ENCODE measurements around the gene VWA5B1.

The VWA5B1 gene

GRCh38 chr1:20345419-20345818 lies 54.7 kb downstream of the VWA5B1 start:
- Histone ChIP-seq H4K20me1 (no peaks in the 10 kb centered on the region), H3K9ac (no peak overlapping the region), H3K4me3 (no peak overlapping the region), H3K27me3 (no peaks in the 10 kb centered on the region), H3K4me2 (no peak overlapping the region), H3K4me1 (peaks cover 15% of the 10 kb centered on the region), H3K36me3 (no peaks in the 10 kb centered on the region), H3K27ac (no peak overlapping the region), H3K9me3 (peaks cover 11% of the 10 kb centered on the region; the same call in 1 of the 2 replicates)
- TF ChIP-seq Cebpa-rat (IDR thresholded peaks at IDR 0.05), result no peak

GRCh38 chr1:20346433-20346832 lies 55.8 kb downstream of the VWA5B1 start:
- H3K4me3 ChIP-seq, result no peak overlapping the region
- no peak for TF ChIP-seq Cebpa-rat (IDR thresholded peaks at IDR 0.05)
- H3K27me3 ChIP-seq, result no peaks in the 10 kb centered on the region
- no peaks in the 10 kb centered on the region for H3K36me3 ChIP-seq
- H3K4me2 ChIP-seq, result no peak overlapping the region
- H3K9ac ChIP-seq, result no peak overlapping the region
- peaks cover 11% of the 10 kb centered on the region; the same call in 1 of the 2 replicates for H3K9me3 ChIP-seq
- H3K27ac ChIP-seq, result no peak overlapping the region
- no peaks in the 10 kb centered on the region for H4K20me1 ChIP-seq
- peaks cover 15% of the 10 kb centered on the region for H3K4me1 ChIP-seq

- no peak overlapping the region for H3K4me2 ChIP-seq
- H3K36me3 ChIP-seq, result no peaks in the 10 kb centered on the region
- no peaks in the 10 kb centered on the region for H4K20me1 ChIP-seq
- H3K27me3 ChIP-seq, result no peaks in the 10 kb centered on the region
- no peak overlapping the region for H3K27ac ChIP-seq
- H3K4me1 ChIP-seq, result peaks cover 22% of the 10 kb centered on the region
- H3K9me3 ChIP-seq, result peaks cover 11% of the 10 kb centered on the region; the same call in 1 of the 2 replicates
- TF ChIP-seq Cebpa-rat (IDR thresholded peaks at IDR 0.05), result no peak
- no peak overlapping the region for H3K9ac ChIP-seq
- H3K4me3 ChIP-seq, result no peak overlapping the region
Observed at GRCh38 chr1:20347699-20348098, 57.0 kb downstream of the VWA5B1 start.

DNA sequence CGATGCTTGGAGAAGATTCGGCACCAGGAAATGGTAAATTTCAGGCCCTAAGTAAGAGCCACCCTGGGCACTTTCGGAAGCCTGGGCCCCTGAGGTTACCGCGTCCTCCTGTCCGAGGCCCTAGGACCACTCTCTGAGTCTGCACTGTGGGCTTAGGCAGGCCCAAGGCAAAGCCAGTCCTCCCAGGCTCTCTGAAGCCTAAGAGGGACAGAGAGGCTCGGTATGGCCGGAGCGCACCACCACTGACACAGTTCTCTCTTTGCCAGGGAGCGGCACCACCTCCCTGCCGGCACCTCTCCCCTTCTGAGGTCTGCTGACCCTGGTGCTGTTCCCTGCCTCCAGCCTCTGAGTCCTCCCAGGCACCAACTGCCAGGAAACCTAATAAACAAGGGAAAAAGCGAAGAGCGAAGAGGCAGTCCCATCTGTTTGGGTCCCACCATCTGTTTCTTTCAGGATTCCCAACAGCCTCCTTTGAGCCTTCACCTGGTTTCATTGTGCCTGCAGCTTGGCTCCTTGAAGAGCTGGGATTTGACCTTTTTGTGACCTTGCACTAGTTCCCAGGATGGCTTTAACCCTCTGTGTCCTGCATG lies 57.7 kb downstream of the VWA5B1 start:
- Histone ChIP-seq H3K9ac (no peak overlapping the region), H3K27me3 (no peaks in the 10 kb centered on the region), H3K27ac (no peak overlapping the region), H3K9me3 (peaks cover 11% of the 10 kb centered on the region; the same call in 1 of the 2 replicates), H3K4me1 (peaks cover 24% of the 10 kb centered on the region), H3K36me3 (no peaks in the 10 kb centered on the region), H3K4me3 (no peak overlapping the region), H4K20me1 (no peaks in the 10 kb centered on the region), H3K4me2 (no peak overlapping the region)
- TF ChIP-seq Cebpa-rat (IDR thresholded peaks at IDR 0.05), result no peak

DNA sequence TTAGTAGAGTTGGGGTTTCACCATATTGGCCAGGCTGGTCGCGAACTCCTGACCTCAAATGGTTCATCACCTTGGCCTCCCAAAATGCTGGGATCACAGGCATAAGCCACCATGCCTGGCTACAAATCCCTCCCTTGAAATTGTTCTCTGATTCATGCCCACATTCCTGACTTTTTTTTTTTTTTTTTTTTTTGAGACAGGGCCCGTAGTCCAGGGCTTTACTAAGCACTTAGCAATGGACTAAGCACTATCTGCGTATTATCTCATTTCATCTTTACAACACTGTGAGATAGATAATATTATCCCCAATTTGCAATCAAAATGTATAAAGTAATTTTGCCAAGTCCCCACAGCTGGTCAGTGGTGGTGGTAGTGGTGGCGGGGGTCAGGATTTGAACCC lies 58.9 kb downstream of the VWA5B1 start:
- Histone ChIP-seq H3K4me2 (no peak overlapping the region), H3K9me3 (peaks cover 11% of the 10 kb centered on the region; the same call in 1 of the 2 replicates), H3K36me3 (no peaks in the 10 kb centered on the region), H4K20me1 (no peaks in the 10 kb centered on the region), H3K27me3 (no peaks in the 10 kb centered on the region), H3K27ac (no peak overlapping the region), H3K4me1 (peaks cover 18% of the 10 kb centered on the region), H3K9ac (no peak overlapping the region), H3K4me3 (no peak overlapping the region)
- TF ChIP-seq Cebpa-rat (IDR thresholded peaks at IDR 0.05), result no peak

- H3K9me3 ChIP-seq, result peaks cover 11% of the 10 kb centered on the region; the same call in 1 of the 2 replicates
- no peaks in the 10 kb centered on the region for H3K36me3 ChIP-seq
- no peaks in the 10 kb centered on the region for H4K20me1 ChIP-seq
- no peak overlapping the region for H3K27ac ChIP-seq
- TF ChIP-seq Cebpa-rat (IDR thresholded peaks at IDR 0.05), result no peak
- H3K4me1 ChIP-seq, result peaks cover 18% of the 10 kb centered on the region
- H3K9ac ChIP-seq, result no peak overlapping the region
- H3K4me3 ChIP-seq, result no peak overlapping the region
- no peaks in the 10 kb centered on the region for H3K27me3 ChIP-seq
- no peak overlapping the region for H3K4me2 ChIP-seq
Observed at GRCh38 chr1:20349971-20350370, 59.3 kb downstream of the VWA5B1 start.

GRCh38 chr1:20350421-20350820 lies 59.7 kb downstream of the VWA5B1 start:
- Histone ChIP-seq H4K20me1 (no peaks in the 10 kb centered on the region), H3K9me3 (peaks cover 11% of the 10 kb centered on the region; the same call in 1 of the 2 replicates), H3K4me2 (no peak overlapping the region), H3K27me3 (no peaks in the 10 kb centered on the region), H3K4me1 (peaks cover 19% of the 10 kb centered on the region), H3K4me3 (no peak overlapping the region), H3K36me3 (no peaks in the 10 kb centered on the region), H3K27ac (no peak overlapping the region), H3K9ac (no peak overlapping the region)
- TF ChIP-seq Cebpa-rat (IDR thresholded peaks at IDR 0.05), result no peak

DNA sequence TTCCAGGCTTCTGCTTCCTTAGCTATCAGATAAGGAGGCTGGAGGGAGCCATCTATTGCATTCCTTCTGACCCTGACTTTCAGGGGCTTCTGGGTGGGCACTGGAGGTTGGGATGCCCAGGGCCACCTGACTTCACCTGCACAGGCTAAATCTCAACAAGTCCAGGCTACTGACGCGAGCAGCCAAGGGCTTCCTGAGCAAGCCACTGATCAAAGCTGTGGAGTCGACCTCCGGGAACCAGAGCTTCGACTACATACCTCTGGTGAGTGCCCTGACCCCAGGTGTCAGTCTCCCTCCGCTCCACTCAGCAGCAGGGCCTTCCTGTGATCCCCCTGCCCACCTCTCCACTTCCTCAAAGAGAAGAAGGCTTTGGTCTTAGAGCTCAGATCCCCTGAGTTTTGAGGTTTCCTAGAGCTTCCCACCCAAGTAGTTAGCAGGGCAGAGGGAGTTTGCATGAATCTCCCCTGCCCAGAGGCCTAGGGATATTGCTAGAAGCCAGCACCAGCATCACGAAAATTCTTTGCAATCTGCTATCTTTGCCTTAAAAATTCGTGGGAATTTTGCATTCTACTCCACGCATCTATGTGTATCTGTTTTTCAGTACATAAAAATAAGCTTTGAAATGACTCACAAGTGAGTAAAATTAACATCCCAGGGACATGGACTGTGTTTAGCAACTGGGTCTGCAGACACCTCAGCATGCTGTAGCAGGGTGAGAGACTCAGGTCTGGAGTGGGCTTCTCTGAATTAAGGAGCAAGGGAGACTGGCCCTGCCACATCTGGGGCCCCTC lies 61.4 kb downstream of the VWA5B1 start:
- no peak overlapping the region for H3K4me3 ChIP-seq
- H3K27ac ChIP-seq, result no peak overlapping the region
- no peaks in the 10 kb centered on the region for H3K36me3 ChIP-seq
- peak overlapping the region; percentile 60 for H3K4me2 ChIP-seq
- no peaks in the 10 kb centered on the region for H4K20me1 ChIP-seq
- no peak for TF ChIP-seq Cebpa-rat (IDR thresholded peaks at IDR 0.05)
- H3K27me3 ChIP-seq, result no peaks in the 10 kb centered on the region
- no peaks in the 10 kb centered on the region for H3K9me3 ChIP-seq
- H3K9ac ChIP-seq, result no peak overlapping the region
- peaks cover 24% of the 10 kb centered on the region for H3K4me1 ChIP-seq

GRCh38 chr1:20353836-20354235 lies 63.2 kb downstream of the VWA5B1 start:
- no peak overlapping the region for H3K4me3 ChIP-seq
- H4K20me1 ChIP-seq, result no peaks in the 10 kb centered on the region
- no peak overlapping the region for H3K4me2 ChIP-seq
- TF ChIP-seq Cebpa-rat (IDR thresholded peaks at IDR 0.05), result no peak
- no peaks in the 10 kb centered on the region for H3K9me3 ChIP-seq
- H3K36me3 ChIP-seq, result no peaks in the 10 kb centered on the region
- H3K27me3 ChIP-seq, result no peaks in the 10 kb centered on the region
- peaks cover 24% of the 10 kb centered on the region for H3K4me1 ChIP-seq
- H3K27ac ChIP-seq, result no peak overlapping the region
- H3K9ac ChIP-seq, result no peak overlapping the region

- Histone ChIP-seq H4K20me1 (no peaks in the 10 kb centered on the region), H3K4me3 (no peak overlapping the region), H3K36me3 (no peaks in the 10 kb centered on the region), H3K9ac (no peak overlapping the region), H3K9me3 (no peaks in the 10 kb centered on the region), H3K27me3 (no peaks in the 10 kb centered on the region), H3K27ac (no peak overlapping the region), H3K4me2 (no peak overlapping the region), H3K4me1 (peaks cover 24% of the 10 kb centered on the region)
- TF ChIP-seq Cebpa-rat (IDR thresholded peaks at IDR 0.05), result no peak
Observed at GRCh38 chr1:20354610-20355009, 63.9 kb downstream of the VWA5B1 start.

All from BLaER1 (cell line).